HL-60 (cell line): ENCODE measurements around the gene MTX2.
A peak's percentile ranks its signal among the peaks of the same experiment; 100 is the strongest.

ENCODE experiments used
- DNase-seq, 2 experiments: peaks; one replicate each; pipeline ENCODE4 v3.0.0-alpha.2; 2010 to 2020; ENCODE audit warnings: low read depth in 1 of 2, low spot score in 1 of 2
- H3K27ac ChIP-seq: fragments of 250-450 bp; sonication (Bioruptor Pico); replicated peaks from 2 replicates; pipeline ENCODE4 v1.5.1; 2020; ENCODE audit warnings: mild to moderate bottlenecking, moderate library complexity
- H3K27me3 ChIP-seq: fragments of 250-450 bp; sonication (Bioruptor Pico); 2 replicates; pipeline ENCODE4 v1.5.1; 2021; ENCODE audit warnings: mild to moderate bottlenecking, moderate library complexity; ENCODE audit not compliant: insufficient read depth, poor library complexity, severe bottlenecking
- H3K4me3 ChIP-seq: replicated peaks from 2 replicates; pipeline ENCODE4 v1.5.1; 2011; ENCODE audit warnings: mild to moderate bottlenecking, control low read depth, low read length; ENCODE audit not compliant: insufficient read depth
- CTCF ChIP-seq: IDR thresholded peaks from one replicate; pipeline ENCODE4 v1.5.1; 2011; ENCODE audit warnings: low read length, control low read depth, inconsistent platforms; ENCODE audit not compliant: insufficient read depth
- GABPA ChIP-seq: IDR thresholded peaks from 2 replicates; pipeline ENCODE4 v1.6.1; 2012; ENCODE audit warnings: low read depth
- POLR2AphosphoS5 ChIP-seq: IDR thresholded peaks from 2 replicates; pipeline ENCODE4 v1.6.1; 2012; ENCODE audit warnings: low read depth
- REST ChIP-seq: IDR thresholded peaks from 2 replicates; pipeline ENCODE4 v1.6.1; 2012; ENCODE audit warnings: low read depth; ENCODE audit not compliant: insufficient replicate concordance
- SPI1 ChIP-seq: IDR thresholded peaks from 2 replicates; pipeline ENCODE4 v1.6.1; 2012; ENCODE audit warnings: low read depth, mild to moderate bottlenecking, borderline replicate concordance

The MTX2 gene

GRCh38 chr2:176268976-176269318 lies 295 bp upstream of the MTX2 start:
- no peak for TF ChIP-seq CTCF
- no peak for TF ChIP-seq GABPA
- TF ChIP-seq POLR2AphosphoS5, result no peak
- TF ChIP-seq SPI1, result no peak
- TF ChIP-seq REST, result no peak
- H3K27ac ChIP-seq, result peak overlapping the region; percentile 96
- no peak for DNase-seq
- peak overlapping the region; percentile 93 for H3K4me3 ChIP-seq
- H3K27me3 ChIP-seq, result no peaks in the 10 kb centered on the region

GRCh38 chr2:176270100-176270750 lies 983 bp downstream of the MTX2 start:
- no peak for DNase-seq
- TF ChIP-seq POLR2AphosphoS5, result no peak
- TF ChIP-seq CTCF, result no peak
- TF ChIP-seq SPI1, result no peak
- no peak for TF ChIP-seq REST
- no peak for TF ChIP-seq GABPA
- H3K27me3 ChIP-seq, result no peaks in the 10 kb centered on the region
- peak overlapping the region; percentile 96 for H3K27ac ChIP-seq
- peak overlapping the region; percentile 93 for H3K4me3 ChIP-seq

GRCh38 chr2:176272870-176273459 lies 3.7 kb downstream of the MTX2 start:
- Histone ChIP-seq H3K4me3 (no peak overlapping the region), H3K27me3 (no peaks in the 10 kb centered on the region), H3K27ac (no peak overlapping the region)
- no peak for TF ChIP-seq SPI1
- TF ChIP-seq GABPA, result no peak
- no peak for TF ChIP-seq CTCF
- no peak for TF ChIP-seq POLR2AphosphoS5
- no peak for TF ChIP-seq REST
- DNase-seq, result no peak
